DMS114 treated with DMSO at 0.1 percent for 48 hours (cell line): ENCODE results near the gene ARHGAP24.
"Not testable (repeated sequence)": the region's sequence is repeated elsewhere in the genome, so short reads cannot be mapped to it uniquely, and the experiment has no call there.

ENCODE experiments used
- DNase-seq: peaks from one replicate; lab custom pipeline; 2025; ENCODE audit not compliant: unreplicated experiment; lab: John Stamatoyannopoulos, UW

The ARHGAP24 gene

DNA sequence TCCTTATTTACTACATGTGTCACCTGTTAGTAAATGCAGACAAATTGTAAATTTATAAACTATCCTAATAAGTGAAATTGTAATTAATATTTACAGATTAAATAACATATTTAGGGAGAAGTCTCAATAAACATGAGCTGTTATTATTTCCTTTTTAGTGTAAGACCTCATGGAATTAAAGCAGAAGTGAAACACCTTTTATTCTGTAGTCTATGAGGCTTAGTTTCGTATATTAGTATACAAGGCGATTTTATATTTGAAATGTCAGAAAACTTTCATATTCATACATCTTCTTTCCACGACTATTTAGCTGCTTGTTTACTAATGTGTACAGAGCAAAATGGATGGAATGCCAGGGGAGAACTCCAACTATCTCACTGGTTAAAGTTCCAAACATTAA is 414.4 kb downstream of the ARHGAP24 start:
- no peak for DNase-seq

DNA sequence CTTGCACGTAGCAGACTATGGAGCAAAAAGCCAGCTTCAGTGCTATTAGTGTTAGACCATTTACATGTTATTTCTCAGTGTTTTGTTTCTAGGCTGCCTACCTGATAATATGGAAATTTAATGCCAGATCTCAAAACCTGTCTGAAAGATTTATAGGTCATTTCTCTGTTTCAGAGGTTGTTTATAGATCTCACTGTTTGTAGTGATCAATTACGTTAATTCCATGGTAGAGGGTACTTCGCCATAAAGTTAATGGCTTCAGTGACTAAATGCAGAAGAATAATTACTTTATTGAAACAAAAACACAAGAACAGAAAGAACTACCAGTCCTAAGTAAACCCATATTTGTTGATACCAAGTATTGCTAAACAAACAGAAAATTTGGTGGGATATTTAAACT is 420.8 kb downstream of the ARHGAP24 start:
- no peak for DNase-seq

DNA sequence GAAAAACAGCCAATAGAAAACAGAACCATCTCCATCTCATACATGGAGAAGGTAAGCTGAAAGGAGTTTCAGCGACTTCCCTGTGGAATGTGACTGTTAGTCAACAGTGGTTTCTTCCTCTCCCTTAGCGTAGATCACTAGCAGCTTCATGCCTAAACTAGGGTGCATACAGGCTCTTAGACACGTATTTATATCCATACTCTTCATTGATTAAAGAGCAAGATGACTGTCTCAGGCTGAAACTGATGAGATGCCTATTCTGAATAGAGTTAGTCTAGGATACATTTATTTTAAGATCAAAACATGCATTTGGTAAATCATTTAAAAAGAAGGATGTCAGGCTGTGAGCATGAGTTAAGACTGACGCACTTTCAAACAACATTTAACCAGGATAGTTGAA is 423.3 kb downstream of the ARHGAP24 start:
- no peak for DNase-seq

DNA sequence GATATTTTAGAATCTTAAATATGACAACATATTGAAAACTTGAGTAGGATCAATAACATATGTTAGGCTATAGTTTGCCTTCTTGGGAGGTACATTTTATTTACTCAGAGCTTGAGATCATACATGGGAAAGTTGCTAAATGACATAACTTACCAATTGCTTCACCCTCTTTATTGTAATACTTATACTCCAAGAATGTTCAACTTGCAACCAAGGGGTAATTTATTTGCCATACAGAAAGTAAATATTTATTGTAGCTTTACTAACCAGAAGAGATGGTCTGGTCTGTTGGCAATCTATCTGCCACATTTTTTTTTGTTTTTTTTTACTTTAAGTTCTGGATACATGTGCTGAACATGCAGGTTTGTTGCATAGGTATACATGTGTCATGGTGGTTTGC is 426.6 kb downstream of the ARHGAP24 start:
- no peak for DNase-seq

DNA sequence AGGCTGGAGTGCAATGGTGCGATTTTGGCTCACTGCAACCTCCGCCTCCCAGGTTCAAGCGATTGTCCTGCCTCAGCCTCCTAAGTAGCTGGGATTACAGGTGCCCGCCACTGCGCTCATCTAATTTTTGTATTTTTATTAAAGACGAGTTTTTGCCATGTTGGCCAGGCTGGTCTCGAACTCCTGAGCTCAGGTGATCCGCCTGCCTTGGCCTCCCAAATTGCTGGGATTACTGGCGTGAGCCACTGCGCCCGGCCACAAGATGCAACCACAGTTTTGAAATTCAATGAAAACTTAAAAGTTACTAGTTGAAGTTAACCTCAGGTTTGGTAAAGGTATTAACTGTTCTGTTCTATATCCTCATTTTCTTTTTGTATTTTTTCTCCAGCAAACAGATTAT is 427.7 kb downstream of the ARHGAP24 start:
- not testable (repeated sequence) for DNase-seq

DNA sequence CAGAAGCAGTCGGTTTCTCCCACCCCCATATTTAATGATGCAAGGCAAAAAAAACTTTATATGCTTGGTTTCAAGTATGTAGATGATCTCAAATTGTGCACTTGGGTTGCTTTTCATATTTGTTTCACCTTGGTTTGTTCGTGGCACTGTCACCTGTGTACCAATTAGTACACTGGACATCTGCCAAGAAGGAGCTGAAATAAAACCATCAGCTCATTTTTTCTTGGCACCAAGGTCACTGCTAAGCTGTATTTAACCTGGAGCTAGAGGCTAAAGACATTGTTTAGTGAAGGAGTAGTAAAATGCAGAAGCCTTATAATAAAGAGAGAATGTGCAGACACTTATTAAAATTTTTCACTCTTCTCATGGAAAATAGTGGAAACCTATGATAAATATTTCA is 430.8 kb downstream of the ARHGAP24 start:
- DNase-seq = no peak

DNA sequence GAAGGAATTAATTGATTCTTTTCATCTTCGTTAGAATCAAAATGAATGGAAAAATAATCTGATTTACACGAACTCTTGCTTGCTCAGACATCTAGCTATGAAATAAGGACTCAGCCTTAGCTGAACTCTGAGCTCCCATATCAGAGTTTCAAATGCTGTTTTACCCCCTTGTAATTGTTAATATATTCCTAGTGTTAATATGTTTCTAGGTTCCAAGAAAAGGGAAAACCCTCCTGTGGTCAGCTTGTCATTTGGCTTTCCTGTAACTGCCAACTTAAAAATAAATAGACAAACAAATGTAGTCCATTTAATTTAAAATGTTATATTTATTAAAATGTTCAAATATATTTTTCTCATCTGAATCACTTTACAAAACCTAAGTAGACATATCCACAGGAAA is 432.1 kb downstream of the ARHGAP24 start:
- DNase-seq = no peak

DNA sequence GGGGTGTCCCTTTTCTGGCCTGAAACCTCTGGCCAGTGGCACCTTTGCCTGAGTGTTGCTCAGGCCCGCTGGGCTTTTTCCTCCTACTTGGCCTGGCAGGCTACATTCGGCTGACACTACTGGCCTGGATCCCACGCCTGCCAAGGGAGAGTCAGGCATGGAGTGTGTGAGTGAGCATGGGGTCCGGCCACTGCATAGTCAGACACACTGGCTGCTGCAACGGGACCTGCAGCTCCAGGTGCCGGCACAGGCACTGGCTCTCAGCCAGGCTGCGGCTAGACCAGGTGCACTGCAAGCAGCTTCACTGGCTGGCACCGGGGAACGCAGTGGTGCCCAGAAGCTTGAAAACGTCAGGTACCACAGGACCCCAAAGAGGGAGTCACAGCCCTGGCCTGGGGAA is 434.9 kb downstream of the ARHGAP24 start:
- no peak for DNase-seq

DNA sequence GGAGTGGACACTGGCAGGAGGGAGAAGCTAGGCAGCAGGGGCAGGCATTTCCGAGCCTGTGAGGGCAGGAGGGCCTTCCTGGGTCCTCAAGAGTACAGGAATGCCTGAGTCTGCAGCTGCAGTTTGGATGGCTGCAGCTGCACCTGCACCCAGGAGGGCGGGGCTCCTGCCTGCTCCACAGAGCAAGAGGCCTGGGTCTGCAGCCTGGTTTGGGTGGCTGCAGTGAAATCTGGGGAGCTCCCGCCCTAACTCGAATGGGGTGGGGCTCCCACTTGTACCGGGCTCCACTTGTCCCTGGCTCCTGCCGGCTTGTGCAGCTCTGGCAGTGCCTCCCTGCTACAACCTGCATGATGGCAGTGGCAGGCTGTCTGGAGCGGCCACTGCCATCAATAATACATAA is 436.0 kb downstream of the ARHGAP24 start:
- DNase-seq = no peak

DNA sequence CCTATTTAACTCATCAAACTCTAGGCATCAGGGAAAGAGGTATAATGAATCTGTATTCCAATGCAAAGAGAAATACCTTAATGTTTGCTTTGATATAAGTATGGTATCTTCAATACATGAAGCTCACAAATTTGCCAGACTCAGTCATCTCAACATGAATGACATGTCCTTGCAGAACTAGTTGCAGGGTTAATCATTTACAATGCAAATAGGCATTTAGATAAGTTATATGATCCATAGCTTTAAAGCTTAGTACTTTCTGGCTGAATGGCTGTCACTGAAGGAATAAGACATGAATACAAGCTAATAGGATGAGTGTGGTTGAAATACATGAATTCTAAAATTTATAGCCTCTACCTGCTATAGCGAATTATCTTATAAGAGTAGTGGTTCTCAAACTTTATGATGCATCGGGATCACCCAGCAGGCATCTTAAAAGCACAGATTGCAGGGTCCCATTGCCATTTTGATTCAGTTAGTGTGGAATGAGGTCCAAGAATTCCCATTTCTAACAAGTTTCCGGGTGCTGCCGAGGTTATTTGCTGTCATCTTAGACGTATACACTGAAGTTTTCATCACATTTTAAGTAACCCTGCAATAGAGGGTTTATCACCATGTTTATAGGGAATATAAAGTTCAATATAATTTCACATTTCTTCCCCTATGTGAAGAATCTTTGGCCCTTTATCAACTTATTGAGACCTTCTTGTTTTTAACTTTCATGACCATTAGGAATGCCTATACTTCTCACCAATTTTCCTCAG is 439.2 kb downstream of the ARHGAP24 start:
- DNase-seq = no peak

DNA sequence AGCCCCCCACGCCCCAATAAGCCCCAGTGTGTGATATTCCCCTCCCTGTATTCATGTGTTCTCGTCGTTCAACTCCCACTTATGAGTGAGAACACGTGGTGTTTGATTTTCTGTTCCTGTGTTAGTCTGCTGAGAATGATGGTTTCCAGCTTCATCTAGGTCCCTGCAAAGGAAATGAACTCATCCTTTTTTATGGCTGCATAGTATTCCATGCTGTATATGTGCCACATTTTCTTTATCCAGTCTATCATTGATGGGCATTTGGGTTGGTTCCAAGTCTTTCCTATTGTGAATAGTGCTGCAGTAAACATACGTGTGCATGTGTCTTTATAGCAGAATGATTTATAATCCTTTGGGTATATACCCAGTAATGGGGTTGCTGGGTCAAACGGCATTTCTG is 440.6 kb downstream of the ARHGAP24 start:
- DNase-seq = not testable (repeated sequence)

DNA sequence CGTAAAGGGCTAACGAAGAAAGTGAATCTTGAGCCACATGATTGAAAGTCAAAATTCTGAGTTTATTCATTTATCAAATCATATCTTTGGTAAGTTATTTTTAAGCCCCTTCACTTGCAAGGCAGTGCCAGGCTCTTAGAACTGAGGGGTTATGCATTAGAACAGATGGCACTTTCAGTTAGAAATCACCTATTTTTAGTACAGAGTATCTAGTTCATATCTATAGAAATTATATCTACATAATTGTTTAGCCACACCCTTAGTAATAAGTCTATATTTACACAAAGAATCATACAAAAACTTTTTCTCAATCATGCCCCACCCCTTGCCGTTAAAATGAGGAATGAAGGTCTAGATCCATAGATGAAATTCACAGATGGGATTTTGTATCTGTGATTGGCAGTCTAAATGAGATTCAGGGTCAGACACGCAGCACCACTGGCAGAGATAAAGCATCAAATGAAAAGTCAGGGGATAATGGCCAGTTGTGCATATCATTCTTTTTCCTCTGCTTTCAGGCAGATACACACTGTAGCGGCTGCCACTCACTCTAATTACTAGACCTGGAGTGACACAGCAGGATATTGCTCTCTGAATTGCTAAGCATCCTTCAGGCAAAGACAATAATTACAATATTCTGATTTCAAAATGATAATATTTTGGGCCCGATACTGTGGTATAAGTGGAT is 444.4 kb downstream of the ARHGAP24 start:
- no peak for DNase-seq

DNA sequence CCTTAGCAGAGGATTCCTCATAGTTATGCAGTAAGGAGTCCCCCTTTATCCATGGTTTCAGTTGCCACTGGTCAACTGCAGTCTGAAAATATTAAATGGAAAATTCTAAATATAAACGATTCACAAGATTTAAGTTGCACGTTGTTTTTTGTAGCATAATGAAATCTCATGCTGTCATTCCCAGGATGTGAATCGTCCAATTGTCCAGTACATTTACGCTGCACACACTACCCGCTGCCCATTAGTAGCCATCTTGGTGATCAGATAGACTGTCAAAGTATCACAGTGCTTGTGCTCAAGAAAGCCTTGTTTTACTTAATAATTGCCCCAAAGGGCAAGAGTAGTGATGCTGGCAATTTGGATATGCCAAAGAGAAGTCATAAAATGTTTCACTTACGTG is 450.1 kb downstream of the ARHGAP24 start:
- DNase-seq = no peak

DNA sequence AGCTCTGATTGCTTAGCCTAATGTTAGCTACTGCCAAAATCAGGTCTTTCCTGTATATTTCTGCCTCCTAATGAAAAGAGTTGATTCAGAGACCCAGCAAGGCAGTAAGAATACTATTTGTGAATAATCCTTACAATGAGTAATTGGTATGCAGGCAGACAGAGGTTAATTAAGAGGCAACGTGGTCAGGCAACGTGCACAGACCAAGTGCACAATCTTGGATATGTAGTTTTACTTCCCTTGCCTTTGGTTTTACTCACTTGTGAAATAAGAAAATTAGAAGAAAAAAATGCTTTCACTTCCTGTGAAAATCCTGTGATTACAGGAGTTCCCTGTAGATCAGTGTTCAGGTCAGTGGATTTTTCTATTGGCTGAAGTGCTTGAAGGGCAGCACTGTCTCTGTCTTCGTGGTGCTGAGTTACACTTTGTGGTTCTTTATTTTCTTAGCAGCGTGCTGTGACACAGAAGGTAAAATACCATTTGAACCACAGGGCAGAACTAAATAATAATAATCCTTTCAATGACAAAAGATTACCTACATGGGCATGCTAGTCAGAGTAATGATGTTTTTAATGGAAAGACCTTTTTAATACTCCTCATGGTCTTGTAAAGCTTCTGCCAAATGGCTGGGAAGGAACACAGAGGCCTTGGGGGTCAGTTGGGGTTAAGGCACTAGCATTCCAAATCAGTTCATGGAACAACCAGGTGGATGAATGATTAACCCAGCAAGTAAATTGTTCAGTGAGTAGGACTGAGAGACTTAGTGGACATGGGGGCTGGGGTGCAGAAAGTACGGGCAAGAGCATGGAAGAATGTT is 454.0 kb downstream of the ARHGAP24 start:
- DNase-seq = no peak

DNA sequence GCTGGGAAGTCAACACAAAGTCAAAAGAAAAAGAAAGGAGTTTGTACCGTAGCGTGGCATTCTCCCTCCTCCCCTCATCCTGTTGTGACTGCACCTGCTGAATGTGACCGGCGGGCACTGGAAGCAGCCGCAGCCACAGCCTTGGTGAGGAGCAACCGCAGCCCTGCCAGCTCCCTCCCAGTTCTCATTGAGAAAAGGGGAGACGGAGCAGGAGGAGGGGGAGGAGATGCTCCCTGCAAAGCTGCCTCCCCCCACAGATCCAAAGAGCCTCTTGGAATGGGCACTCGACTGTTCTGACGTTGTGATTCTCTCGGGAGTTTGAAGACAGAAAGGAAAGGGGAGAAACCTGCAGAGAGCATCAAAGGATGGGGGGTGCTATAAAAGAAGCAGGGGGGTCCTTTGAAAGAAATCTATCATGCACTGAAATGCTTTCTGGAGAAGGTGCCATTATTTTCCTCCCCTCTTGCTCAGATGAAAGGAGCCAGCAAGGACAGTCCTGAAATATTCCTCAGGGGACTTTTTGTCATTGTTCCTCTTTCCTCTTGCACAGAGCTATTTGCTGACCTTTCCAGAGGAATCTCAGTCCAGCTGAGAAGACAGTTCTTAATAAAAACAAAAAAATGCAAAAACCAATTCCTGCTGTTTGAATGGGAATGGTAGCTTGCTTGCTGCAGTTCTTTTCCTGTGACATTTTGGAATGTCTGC is 455.2 kb downstream of the ARHGAP24 start:
- DNase-seq = no peak

DNA sequence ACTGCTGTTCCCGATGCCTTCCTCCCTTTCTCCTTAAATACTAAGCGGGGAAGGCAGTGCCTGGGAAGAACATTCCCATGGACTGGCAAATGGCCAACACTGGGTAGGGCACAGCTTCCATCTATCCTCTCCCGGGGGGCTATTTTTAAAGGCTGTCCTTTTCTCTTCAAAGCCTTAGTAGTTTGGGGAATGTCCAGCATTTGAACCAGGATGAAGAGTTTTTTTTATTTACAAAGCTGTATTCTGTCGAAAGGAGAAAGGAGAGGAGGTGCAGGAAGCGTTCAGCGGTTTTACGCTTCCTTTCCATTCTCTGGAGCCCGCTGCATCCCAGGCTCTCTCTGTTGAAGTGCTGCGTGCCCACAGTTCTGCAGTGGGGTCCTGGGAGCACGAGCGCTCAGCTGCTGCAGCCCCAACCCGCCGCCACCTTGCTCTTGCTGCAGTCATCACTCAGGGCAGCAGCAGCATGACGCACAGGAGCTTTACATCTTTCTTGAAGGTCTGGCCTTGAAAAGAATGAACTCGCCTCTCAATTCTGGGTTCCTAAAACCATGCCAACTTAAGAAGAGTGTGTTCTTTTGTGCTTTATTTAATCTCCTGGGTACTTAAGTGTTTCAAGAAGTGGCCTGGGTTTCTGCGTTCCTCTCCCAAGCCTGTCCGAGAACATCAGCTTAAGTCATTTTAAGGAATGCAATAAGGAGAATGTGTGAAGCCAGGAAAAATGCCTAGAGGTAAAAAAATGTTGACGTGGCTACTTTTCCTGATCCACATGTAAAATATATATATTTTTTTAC is 457.7 kb downstream of the ARHGAP24 start:
- DNase-seq = no peak

DNA sequence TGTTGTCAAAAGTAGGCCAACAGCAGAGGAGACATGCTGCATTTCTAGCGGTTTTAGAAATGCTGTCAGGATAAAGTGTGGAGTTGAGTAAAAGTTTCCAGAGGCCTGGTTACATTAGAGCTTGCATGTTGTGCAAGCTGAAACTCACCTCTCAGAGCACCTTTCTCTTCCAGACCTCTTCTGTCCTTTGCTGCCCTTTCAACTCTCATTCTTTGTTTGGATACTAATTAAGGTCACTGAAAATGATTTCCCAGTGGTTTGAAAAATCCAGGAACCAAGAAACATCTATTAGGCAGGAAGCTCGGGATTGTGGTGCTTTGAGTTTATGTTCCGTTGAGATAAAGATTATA is 458.3 kb downstream of the ARHGAP24 start:
- DNase-seq = no peak

DNA sequence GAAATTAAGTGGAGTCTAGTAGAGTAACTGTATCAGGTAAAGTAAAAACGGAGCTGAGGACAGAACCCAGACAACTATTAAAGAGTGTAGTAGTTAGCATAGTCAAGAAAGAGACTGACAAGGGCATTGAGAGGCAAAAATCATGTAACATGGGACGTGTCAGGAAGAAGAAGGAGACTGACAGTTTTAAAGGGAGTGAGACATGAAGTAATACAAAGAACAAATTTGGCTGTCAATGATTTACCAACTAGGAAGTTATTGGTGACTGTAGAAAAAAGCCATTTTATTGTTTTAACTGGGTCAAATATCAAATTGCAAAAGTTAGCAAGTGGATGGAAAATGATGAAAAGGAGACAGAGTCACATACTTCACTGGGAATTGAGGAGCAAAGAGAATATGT is 462.6 kb downstream of the ARHGAP24 start:
- no peak for DNase-seq

DNA sequence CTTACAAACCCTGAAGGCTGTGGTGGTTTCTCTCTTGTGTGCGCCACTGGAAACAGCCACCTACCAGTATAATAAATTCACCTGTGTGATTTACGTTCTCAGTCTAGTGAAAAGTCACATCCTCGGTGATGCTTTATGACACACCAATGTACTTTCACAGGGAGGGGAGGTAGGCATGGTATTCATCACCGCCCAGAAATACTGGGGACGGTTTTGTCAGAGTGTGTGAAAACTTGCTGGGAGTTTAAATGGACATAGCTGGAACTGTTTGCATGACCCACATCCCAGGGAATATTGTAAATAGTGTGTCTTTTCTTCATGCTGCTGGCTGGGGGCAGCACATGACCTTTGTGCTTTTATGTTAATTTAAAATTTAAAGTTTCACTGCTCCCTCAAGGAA is 463.1 kb downstream of the ARHGAP24 start:
- DNase-seq = no peak

DNA sequence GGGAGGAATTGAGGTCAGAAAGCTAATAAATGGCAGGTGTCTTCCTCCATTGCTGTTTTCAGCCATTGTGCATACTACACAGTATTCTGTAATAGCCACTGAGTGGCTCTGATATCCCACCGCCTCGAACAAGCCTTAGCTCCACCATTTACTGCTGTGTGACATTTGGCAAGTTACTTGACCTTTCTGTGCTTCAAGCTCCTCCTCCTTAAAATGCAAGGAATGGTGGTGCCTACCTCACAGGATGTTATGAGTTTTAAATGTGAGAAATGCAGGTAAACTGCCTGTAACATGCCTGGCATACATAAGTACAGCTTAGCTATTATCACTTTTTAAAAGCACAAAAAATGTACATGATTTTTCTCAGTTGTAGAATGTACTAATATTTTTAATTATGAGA is 464.0 kb downstream of the ARHGAP24 start:
- DNase-seq = no peak

DNA sequence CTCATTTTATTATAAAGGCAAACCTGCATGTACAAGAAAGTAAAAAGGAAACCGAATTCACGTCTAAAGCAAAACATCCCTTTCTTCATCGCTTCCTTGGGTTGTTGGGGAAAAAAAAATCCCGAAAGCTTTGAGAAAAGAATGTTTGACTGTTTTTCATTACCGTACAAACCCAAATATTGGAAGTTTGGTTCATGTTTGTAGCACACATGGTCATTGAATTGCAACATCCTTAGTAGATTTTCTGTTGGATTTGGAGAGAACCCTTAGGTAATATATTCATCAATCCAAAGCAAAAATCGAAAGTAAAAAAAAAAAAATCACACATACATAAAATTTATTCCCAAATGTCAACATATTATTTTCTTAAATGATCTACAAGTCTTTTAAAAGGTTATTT is 464.6 kb downstream of the ARHGAP24 start:
- DNase-seq = no peak
